Suprapubic skin (tissue), 3 donors: ENCODE data around the gene SETBP1.

Experiments used
- EP300 ChIP-seq: sonication (generic); formaldehyde crosslinking; IDR thresholded peaks from one replicate; pipeline ENCODE4 v1.6.1; 2017; ENCODE audit warnings: antibody characterized with exemption
- TF ChIP-seq, protein P1 (sequence below), 2 donors: fragments of 200-600 bp in 1 of 2; fragments of 450-650 bp in 1 of 2; sonication (generic) in 1 of 2; IDR thresholded peaks; one replicate each; pipeline ENCODE4 v1.5.1; 2016 to 2019; ENCODE audit warnings: antibody characterized with exemption in 2 of 2, mild to moderate bottlenecking in 1 of 2, moderate library complexity in 1 of 2

DNA sequence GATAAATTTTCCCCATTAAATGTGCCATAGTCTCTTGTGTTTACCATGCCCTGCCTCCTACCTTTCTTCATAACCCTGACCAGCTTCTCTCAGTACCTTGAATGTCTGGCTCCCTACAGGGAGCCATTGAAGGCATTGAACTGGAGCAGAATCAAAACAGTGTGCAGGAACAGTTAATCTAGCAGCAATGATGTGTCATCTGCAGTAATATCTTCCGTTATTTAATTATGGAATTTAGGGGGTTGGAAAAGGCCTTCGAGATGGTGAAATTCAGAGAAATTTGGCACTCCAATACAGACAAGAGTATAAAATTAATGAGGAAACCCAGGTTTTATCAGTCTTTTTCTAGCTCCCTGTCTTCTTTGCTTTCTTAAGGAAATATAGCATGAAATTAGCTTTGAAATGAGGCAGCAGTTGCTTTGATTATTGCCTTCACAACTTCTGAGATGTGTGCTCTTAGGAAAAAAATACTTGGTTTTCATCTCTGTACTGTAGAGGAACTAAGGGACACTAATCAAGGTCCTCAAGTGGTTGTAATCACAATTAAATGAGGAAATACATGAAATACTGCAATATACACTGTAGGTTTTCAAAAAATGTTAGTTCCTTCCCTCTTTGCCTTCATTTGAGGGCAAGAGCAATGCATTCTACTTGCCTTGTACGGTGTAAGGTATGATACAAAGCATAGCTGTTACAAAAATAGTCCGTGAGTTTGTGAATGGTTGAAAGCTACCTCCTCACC is 369.1 kb downstream of the SETBP1 start:
- TF ChIP-seq, protein P1, sequence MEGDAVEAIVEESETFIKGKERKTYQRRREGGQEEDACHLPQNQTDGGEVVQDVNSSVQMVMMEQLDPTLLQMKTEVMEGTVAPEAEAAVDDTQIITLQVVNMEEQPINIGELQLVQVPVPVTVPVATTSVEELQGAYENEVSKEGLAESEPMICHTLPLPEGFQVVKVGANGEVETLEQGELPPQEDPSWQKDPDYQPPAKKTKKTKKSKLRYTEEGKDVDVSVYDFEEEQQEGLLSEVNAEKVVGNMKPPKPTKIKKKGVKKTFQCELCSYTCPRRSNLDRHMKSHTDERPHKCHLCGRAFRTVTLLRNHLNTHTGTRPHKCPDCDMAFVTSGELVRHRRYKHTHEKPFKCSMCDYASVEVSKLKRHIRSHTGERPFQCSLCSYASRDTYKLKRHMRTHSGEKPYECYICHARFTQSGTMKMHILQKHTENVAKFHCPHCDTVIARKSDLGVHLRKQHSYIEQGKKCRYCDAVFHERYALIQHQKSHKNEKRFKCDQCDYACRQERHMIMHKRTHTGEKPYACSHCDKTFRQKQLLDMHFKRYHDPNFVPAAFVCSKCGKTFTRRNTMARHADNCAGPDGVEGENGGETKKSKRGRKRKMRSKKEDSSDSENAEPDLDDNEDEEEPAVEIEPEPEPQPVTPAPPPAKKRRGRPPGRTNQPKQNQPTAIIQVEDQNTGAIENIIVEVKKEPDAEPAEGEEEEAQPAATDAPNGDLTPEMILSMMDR (IDR thresholded peaks at IDR 0.05): no peak
- no peak for TF ChIP-seq EP300
